ENCODE data around the gene ACER3.

Gene ACER3

GRCh38 chr11:76902121-76903014, 41.6 kb downstream of the ACER3 start:
- no peak for TF ChIP-seq EZH2phosphoT487 (IDR thresholded peaks at IDR 0.05; ENCODE audit: low read depth)
- TF ChIP-seq CTCF (IDR thresholded peaks at IDR 0.05; ENCODE audit: low read depth, low read length), result no peak
- peaks cover 7% of the 10 kb centered on the region; the same call in 1 of the 2 replicates for H3K79me2 ChIP-seq (ENCODE audit: low read length)
- H3K27me3 ChIP-seq (ENCODE audit: low read depth, low read length), result no peaks in the 10 kb centered on the region
- H3K36me3 ChIP-seq (replicated peaks; ENCODE audit: low read depth, low read length), result peaks cover 20% of the 10 kb centered on the region
- H2AFZ ChIP-seq (ENCODE audit: low read depth, low read length), result no peak overlapping the region
- peaks cover 43% of the 10 kb centered on the region for H3K4me1 ChIP-seq (ENCODE audit: low read length)
- H3K4me3 ChIP-seq (ENCODE audit: low read length), result no peak overlapping the region
- peaks cover 15% of the 10 kb centered on the region; the same call in 1 of the 2 replicates for H3K9me3 ChIP-seq (ENCODE audit: insufficient read depth, low read length)
- H3K4me2 ChIP-seq (ENCODE audit: low read length), result peak overlapping the region; percentile 11
- H3K27ac ChIP-seq (ENCODE audit: low read length), result no peak overlapping the region
- no peak overlapping the region for H3K9ac ChIP-seq (ENCODE audit: low read length)
- H4K20me1 ChIP-seq (ENCODE audit: insufficient read depth, low read length), result no peaks in the 10 kb centered on the region

DNA sequence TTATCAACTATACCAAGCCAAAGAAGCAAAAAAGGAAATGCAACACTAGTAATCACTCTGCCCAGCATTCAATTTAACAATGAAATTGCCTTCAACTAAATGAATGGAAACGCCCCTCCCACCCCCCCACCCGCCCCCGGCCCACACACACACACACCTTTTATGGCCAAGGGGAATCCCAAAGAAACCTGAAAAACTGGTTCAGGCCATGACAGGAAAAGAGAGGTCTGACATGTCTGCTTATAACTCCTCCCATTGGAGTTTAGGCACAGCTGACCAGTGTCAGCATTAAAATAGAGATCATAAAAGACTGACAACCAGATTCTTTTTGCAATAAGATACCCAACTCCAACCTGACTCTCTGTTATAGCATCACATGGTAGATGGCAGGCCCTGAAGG, 42.6 kb downstream of the ACER3 start:
- H2AFZ ChIP-seq (ENCODE audit: low read depth, low read length), result no peak overlapping the region
- H3K9me3 ChIP-seq (ENCODE audit: insufficient read depth, low read length), result peaks cover 15% of the 10 kb centered on the region; the same call in 1 of the 2 replicates
- peaks cover 21% of the 10 kb centered on the region for H3K36me3 ChIP-seq (replicated peaks; ENCODE audit: low read depth, low read length)
- no peaks in the 10 kb centered on the region for H4K20me1 ChIP-seq (ENCODE audit: insufficient read depth, low read length)
- H3K4me3 ChIP-seq (ENCODE audit: low read length), result no peak overlapping the region
- no peak overlapping the region for H3K27ac ChIP-seq (ENCODE audit: low read length)
- H3K4me2 ChIP-seq (ENCODE audit: low read length), result no peak overlapping the region
- H3K4me1 ChIP-seq (ENCODE audit: low read length), result peaks cover 43% of the 10 kb centered on the region
- peaks cover 7% of the 10 kb centered on the region; the same call in 1 of the 2 replicates for H3K79me2 ChIP-seq (ENCODE audit: low read length)
- TF ChIP-seq CTCF (IDR thresholded peaks at IDR 0.05; ENCODE audit: low read depth, low read length), result no peak
- TF ChIP-seq EZH2phosphoT487 (IDR thresholded peaks at IDR 0.05; ENCODE audit: low read depth), result no peak
- no peak overlapping the region for H3K9ac ChIP-seq (ENCODE audit: low read length)
- H3K27me3 ChIP-seq (ENCODE audit: low read depth, low read length), result no peaks in the 10 kb centered on the region

- Histone ChIP-seq H2AFZ (ENCODE audit: low read depth, low read length) (no peak overlapping the region), H3K9ac (ENCODE audit: low read length) (no peak overlapping the region), H3K27ac (ENCODE audit: low read length) (no peak overlapping the region), H3K4me1 (ENCODE audit: low read length) (peaks cover under 1% of the 10 kb centered on the region; the same call in 1 of the 2 replicates), H3K4me2 (ENCODE audit: low read length) (no peak overlapping the region), H3K27me3 (ENCODE audit: low read depth, low read length) (no peaks in the 10 kb centered on the region), H4K20me1 (ENCODE audit: insufficient read depth, low read length) (no peaks in the 10 kb centered on the region), H3K79me2 (ENCODE audit: low read length) (no peaks in the 10 kb centered on the region), H3K4me3 (ENCODE audit: low read length) (no peak overlapping the region), H3K36me3 (replicated peaks; ENCODE audit: low read depth, low read length) (peaks cover 11% of the 10 kb centered on the region), H3K9me3 (ENCODE audit: insufficient read depth, low read length) (peaks cover 11% of the 10 kb centered on the region; the same call in 1 of the 2 replicates)
- no peak for TF ChIP-seq CTCF (IDR thresholded peaks at IDR 0.05; ENCODE audit: low read depth, low read length)
- no peak for TF ChIP-seq EZH2phosphoT487 (IDR thresholded peaks at IDR 0.05; ENCODE audit: low read depth)
These were observed 50.1 kb downstream of the ACER3 start for GRCh38 chr11:76910620-76911414.

- Histone ChIP-seq H4K20me1 (ENCODE audit: insufficient read depth, low read length) (no peaks in the 10 kb centered on the region), H3K9ac (ENCODE audit: low read length) (no peak overlapping the region), H2AFZ (ENCODE audit: low read depth, low read length) (no peak overlapping the region), H3K4me1 (ENCODE audit: low read length) (peaks cover 6% of the 10 kb centered on the region), H3K36me3 (replicated peaks; ENCODE audit: low read depth, low read length) (peaks cover 5% of the 10 kb centered on the region), H3K79me2 (ENCODE audit: low read length) (no peaks in the 10 kb centered on the region), H3K4me3 (ENCODE audit: low read length) (no peak overlapping the region), H3K4me2 (ENCODE audit: low read length) (no peak overlapping the region), H3K9me3 (ENCODE audit: insufficient read depth, low read length) (0 out of 2 replicates have a peak, but pooled peaks cover 5% of the 10 kb centered on the region), H3K27me3 (ENCODE audit: low read depth, low read length) (no peaks in the 10 kb centered on the region), H3K27ac (ENCODE audit: low read length) (no peak overlapping the region)
- TF ChIP-seq EZH2phosphoT487 (IDR thresholded peaks at IDR 0.05; ENCODE audit: low read depth), result no peak
- no peak for TF ChIP-seq CTCF (IDR thresholded peaks at IDR 0.05; ENCODE audit: low read depth, low read length)
These were observed 50.7 kb downstream of the ACER3 start for GRCh38 chr11:76911415-76911808.
